Inflammatory macrophage treated with lipopolysaccharide for 1 hour (primary cell): Measurements from ENCODE around the gene BARD1.
"Not testable (repeated sequence)": the region's sequence is repeated elsewhere in the genome, so short reads cannot be mapped to it uniquely, and the experiment has no call there.

Experiments used
- DNase-seq, 2 donors: peaks; one replicate each; pipeline ENCODE4 v3.0.0-alpha.2; 2020 to 2022

Gene BARD1

GRCh38 chr2:214808981-214809750 is at the start of gene BARD1:
TSS of gene BARD1 (minus strand) at chr2:214809683. CDS start at chr2:214809569, 114 bp downstream.
- DNase-seq: peak; percentile 60 to 74

GRCh38 chr2:214856137-214856536 is 46.7 kb upstream of the BARD1 start:
- DNase-seq: no peak

- DNase-seq: no peak
These were observed 44.4 kb upstream of the BARD1 start for GRCh38 chr2:214853906-214854305.

- DNase-seq: no peak
These were observed 34.3 kb upstream of the BARD1 start for GRCh38 chr2:214843823-214844222.

- DNase-seq: no peak
These were observed 30.0 kb upstream of the BARD1 start for GRCh38 chr2:214839464-214839863.

- no peak for DNase-seq
These were observed 28.0 kb upstream of the BARD1 start for GRCh38 chr2:214837466-214837865.

- DNase-seq: no peak
These were observed 27.1 kb upstream of the BARD1 start for GRCh38 chr2:214836568-214836967.

- DNase-seq: peak in 1 of 2 donors; percentile 5
These were observed 21.4 kb upstream of the BARD1 start for GRCh38 chr2:214830794-214831346.

- no peak for DNase-seq
These were observed 6.6 kb upstream of the BARD1 start for GRCh38 chr2:214816008-214816533.

GRCh38 chr2:214810671-214811070 is 1.2 kb upstream of the BARD1 start:
- DNase-seq: no peak

- DNase-seq: peak; percentile 98 to 99
These were observed 475 bp upstream of the BARD1 start for GRCh38 chr2:214809751-214810564.

- no peak for DNase-seq
These were observed 1.8 kb downstream of the BARD1 start for GRCh38 chr2:214807653-214808052.

- DNase-seq: no peak
These were observed 7.6 kb downstream of the BARD1 start for GRCh38 chr2:214801768-214802397.

- DNase-seq: no peak
These were observed 8.4 kb downstream of the BARD1 start for GRCh38 chr2:214801068-214801467.

GRCh38 chr2:214800180-214800579 is 9.3 kb downstream of the BARD1 start:
- no peak for DNase-seq

- no peak for DNase-seq
These were observed 12.6 kb downstream of the BARD1 start for GRCh38 chr2:214796911-214797310.

GRCh38 chr2:214783181-214783580 is 26.3 kb downstream of the BARD1 start:
- DNase-seq: not testable (repeated sequence)

- no peak for DNase-seq
These were observed 26.8 kb downstream of the BARD1 start for GRCh38 chr2:214782671-214783070.

GRCh38 chr2:214781226-214781625 is 28.3 kb downstream of the BARD1 start:
- no peak for DNase-seq

GRCh38 chr2:214775971-214776370 is 33.5 kb downstream of the BARD1 start:
- peak; percentile 32 to 44 for DNase-seq

GRCh38 chr2:214774108-214774507 is 35.4 kb downstream of the BARD1 start:
- DNase-seq: peak; percentile 25

GRCh38 chr2:214772443-214773015 is 37.0 kb downstream of the BARD1 start:
- DNase-seq: no peak

- DNase-seq: no peak
These were observed 44.3 kb downstream of the BARD1 start for GRCh38 chr2:214765180-214765579.
